Measurements from ENCODE around the gene FAM47E.

The FAM47E gene

DNA sequence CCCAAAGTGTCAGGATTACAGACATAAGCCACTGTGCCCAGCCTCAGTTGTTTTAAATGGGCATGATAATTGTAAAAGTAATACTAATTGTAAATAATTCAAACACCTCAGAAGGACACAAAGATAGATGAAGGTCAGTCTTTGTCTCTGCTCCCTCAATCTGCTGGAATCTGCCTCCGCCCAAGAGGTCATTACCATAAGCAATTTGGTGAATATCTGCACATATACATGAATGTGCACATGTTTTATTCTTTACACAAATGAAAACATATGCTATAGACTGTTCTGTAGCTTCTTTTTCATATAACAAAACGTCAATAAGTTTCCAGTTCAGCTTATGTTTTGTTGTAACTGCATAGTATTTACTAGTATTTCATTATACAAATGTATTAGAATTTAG is 62.0 kb downstream of the FAM47E start:
- TF ChIP-seq CTCF (IDR thresholded peaks at IDR 0.05; ENCODE audit: poor library complexity, severe bottlenecking) = no peak
- Histone ChIP-seq H3K27me3 (ENCODE audit: insufficient read depth, poor library complexity, severe bottlenecking) (no peaks in the 10 kb centered on the region), H3K9me3 (ENCODE audit: severe bottlenecking) (no peaks in the 10 kb centered on the region), H3K27ac (ENCODE audit: poor library complexity, severe bottlenecking) (no peak overlapping the region), H3K4me1 (ENCODE audit: insufficient read depth, poor library complexity, severe bottlenecking) (no peaks in the 10 kb centered on the region), H3K36me3 (ENCODE audit: low read depth) (peaks cover 4% of the 10 kb centered on the region; the same call in 1 of the 2 replicates), H3K4me3 (ENCODE audit: severe bottlenecking) (no peak overlapping the region)
- ATAC-seq (ENCODE audit: low read depth) (no peak), DNase-seq (ENCODE audit: low spot score) (no peak)

DNA sequence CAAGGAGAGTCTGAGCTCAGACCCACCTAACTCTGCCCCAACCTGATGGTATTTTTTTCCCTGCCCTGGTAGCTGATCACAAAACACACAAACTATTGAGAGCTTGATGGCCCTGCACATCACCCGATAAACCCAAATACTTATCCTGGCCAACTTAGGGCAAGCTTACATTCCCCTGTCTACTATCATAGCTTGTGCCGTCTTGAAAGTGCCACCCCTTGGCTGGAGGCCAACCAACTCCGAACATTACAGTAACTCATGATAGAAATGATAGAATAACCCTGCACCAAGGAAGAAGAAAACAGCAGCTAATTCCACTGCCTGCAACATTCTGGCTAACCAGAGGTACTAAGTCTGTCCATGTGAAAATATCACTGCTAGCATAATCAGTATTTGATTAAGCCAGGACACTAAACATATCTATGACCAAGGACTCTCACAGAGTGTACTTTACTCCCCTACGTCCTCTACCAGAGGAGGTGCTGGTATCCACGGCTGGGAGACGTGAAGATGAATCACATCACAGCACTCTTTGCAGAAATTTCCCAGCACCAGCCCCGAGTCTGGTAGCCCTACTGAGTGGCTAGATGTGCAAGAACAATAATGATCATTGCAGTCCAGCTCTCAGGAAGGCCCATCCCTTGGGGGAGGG is 63.9 kb downstream of the FAM47E start:
- TF ChIP-seq CTCF (IDR thresholded peaks at IDR 0.05; ENCODE audit: poor library complexity, severe bottlenecking) = no peak
- DNase-seq (ENCODE audit: low spot score) = no peak

GRCh38 chr4:76316131-76316530 is 64.6 kb downstream of the FAM47E start:
- H3K4me1 ChIP-seq (ENCODE audit: insufficient read depth, poor library complexity, severe bottlenecking) = no peaks in the 10 kb centered on the region
- H3K9me3 ChIP-seq (ENCODE audit: severe bottlenecking) = no peaks in the 10 kb centered on the region
- no peak overlapping the region for H3K27ac ChIP-seq (ENCODE audit: poor library complexity, severe bottlenecking)
- no peaks in the 10 kb centered on the region for H3K27me3 ChIP-seq (ENCODE audit: insufficient read depth, poor library complexity, severe bottlenecking)
- no peak for ATAC-seq (ENCODE audit: low read depth)
- H3K36me3 ChIP-seq (ENCODE audit: low read depth) = no peaks in the 10 kb centered on the region
- no peak for TF ChIP-seq CTCF (IDR thresholded peaks at IDR 0.05; ENCODE audit: poor library complexity, severe bottlenecking)
- no peak overlapping the region for H3K4me3 ChIP-seq (ENCODE audit: severe bottlenecking)
- DNase-seq (ENCODE audit: low spot score) = no peak

More for the DNA sequence above, 63.9 kb downstream of the FAM47E start:
- Histone ChIP-seq H3K27me3 (ENCODE audit: insufficient read depth, poor library complexity, severe bottlenecking) (no peaks in the 10 kb centered on the region), H3K9me3 (ENCODE audit: severe bottlenecking) (no peaks in the 10 kb centered on the region), H3K4me3 (ENCODE audit: severe bottlenecking) (no peak overlapping the region), H3K4me1 (ENCODE audit: insufficient read depth, poor library complexity, severe bottlenecking) (no peaks in the 10 kb centered on the region), H3K36me3 (ENCODE audit: low read depth) (no peaks in the 10 kb centered on the region), H3K27ac (ENCODE audit: poor library complexity, severe bottlenecking) (no peak overlapping the region)
- ATAC-seq (ENCODE audit: low read depth) = no peak

DNA sequence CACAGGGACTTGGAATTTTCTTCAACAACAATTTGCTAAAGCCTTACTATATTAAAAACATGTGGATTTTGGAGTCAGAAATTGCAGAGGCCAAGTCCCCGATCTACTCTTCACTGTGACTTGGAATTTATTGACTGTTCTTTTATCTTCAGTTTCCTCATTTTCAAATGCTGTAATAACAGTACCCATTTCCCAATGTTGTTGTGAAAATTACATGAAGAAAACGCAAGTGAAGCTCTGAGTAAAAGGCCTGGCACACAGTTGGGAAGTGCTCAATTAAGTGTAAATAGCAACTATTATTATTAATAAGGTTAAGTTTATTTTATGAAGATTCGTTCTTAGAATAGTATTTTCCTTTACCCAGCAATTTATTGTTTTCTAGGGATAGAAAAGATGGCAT is 70.7 kb downstream of the FAM47E start:
- ATAC-seq (ENCODE audit: low read depth) = no peak

More for the DNA sequence above, 70.7 kb downstream of the FAM47E start:
- no peak for DNase-seq (ENCODE audit: low spot score)
- TF ChIP-seq CTCF (IDR thresholded peaks at IDR 0.05; ENCODE audit: poor library complexity, severe bottlenecking) = no peak
- H3K4me1 ChIP-seq (ENCODE audit: insufficient read depth, poor library complexity, severe bottlenecking) = no peaks in the 10 kb centered on the region
- H3K4me3 ChIP-seq (ENCODE audit: severe bottlenecking) = no peak overlapping the region
- no peak overlapping the region for H3K27ac ChIP-seq (ENCODE audit: poor library complexity, severe bottlenecking)
- H3K27me3 ChIP-seq (ENCODE audit: insufficient read depth, poor library complexity, severe bottlenecking) = no peaks in the 10 kb centered on the region
- peaks cover 3% of the 10 kb centered on the region for H3K9me3 ChIP-seq (ENCODE audit: severe bottlenecking)
- no peaks in the 10 kb centered on the region for H3K36me3 ChIP-seq (ENCODE audit: low read depth)

Data from RWPE2 (cell line).